HG03558 (cell line): ENCODE measurements around the gene CDADC1.
"Not testable (repeated sequence)": the region's sequence is repeated elsewhere in the genome, so short reads cannot be mapped to it uniquely, and the experiment has no call there.

Experiments
- ATAC-seq: cut with Tn5 transposase; IDR thresholded peaks from one replicate; pipeline ENCODE4 v1.9.1; 2021; ENCODE audit warnings: moderate number of reproducible peaks; ENCODE audit not compliant: unreplicated experiment; ENCODE audit errors: extremely low read depth

The CDADC1 gene

GRCh38 chr13:49292742-49293486 lies 45.2 kb downstream of the CDADC1 start:
- no peak for ATAC-seq

DNA sequence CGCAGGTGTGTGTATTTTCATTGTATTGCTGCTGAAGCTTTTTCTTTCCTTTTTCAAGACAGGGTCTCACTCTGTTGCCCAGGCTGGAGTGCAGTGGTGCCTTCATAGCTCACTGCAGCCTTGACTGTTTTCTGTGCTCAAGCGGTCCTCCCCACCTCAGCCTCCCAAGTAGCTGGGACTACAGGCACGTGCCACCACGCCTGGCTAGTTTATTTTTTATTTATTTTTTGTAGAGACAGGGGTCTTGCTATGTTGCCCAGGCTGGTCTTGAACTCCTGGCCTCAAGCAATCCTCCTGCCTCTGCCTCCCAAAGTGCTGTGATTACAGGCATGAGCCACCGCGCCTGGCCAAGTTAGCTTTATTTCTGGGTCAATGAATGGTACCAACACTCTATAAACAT lies 47.0 kb downstream of the CDADC1 start:
- not testable (repeated sequence) for ATAC-seq

DNA sequence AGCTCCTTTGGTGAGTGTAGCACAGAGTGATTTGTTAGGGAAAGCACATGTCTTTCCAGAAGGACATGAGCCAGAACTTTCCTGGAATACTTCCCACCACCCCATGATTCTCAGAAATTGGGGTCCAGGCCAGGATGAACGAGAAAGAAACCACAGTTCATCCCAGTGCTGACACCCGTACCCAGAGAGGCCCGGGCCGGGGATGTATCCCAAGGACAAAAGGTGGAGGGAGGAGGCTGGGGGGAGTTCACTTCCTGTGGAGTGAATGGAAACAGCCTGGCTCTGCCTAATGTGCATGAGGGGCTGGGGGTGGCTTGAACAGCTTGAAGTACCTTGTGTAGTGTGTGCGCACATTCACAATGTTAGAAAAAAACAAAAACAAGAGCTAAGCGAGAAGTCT lies 47.5 kb downstream of the CDADC1 start:
- no peak for ATAC-seq

DNA sequence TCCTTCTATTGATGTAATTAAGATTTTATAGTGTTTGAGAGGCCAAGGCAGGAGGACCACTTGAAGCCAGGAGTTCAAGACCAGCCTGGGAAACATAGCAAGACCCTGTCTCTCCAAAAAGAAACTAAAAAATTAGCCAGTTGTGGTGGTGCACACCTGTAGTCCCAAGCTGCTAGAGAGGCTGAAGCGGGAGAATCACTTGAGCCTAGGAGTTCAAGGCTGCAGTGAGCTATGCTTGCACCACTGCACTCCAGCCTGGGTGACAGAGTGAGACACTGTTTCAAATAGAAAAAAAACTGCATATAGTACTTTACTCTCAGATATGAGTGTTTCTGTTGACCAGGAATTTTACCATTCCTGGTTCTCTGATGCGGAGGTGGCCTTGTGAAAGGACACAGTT lies 48.9 kb downstream of the CDADC1 start:
- no peak for ATAC-seq

DNA sequence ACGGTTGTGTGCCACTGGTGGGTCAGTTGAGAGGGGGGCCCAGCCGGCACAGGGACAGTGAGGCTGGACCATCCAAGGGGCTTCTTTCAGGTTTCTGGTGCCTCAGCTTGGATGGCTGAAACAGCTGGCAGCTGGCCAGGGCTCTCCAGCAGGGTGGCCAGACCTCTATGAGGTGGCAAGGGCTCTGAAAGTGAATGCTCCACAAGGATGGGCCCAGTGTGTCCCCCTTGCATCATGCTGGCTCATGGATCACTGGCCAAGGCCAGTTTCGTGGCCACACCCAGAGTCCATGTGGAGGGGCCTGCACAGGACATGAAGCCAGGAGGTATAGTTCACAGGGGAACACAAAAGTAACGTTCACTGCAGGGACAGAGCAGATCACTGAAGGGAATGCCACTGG lies 49.6 kb downstream of the CDADC1 start:
- no peak for ATAC-seq

- ATAC-seq = no peak
Measured at GRCh38 chr13:49298416-49298815, 50.7 kb downstream of the CDADC1 start.

GRCh38 chr13:49298903-49299605 lies 51.3 kb downstream of the CDADC1 start:
- ATAC-seq = no peak

- no peak for ATAC-seq
Measured at GRCh38 chr13:49300276-49300675, 52.6 kb downstream of the CDADC1 start.

DNA sequence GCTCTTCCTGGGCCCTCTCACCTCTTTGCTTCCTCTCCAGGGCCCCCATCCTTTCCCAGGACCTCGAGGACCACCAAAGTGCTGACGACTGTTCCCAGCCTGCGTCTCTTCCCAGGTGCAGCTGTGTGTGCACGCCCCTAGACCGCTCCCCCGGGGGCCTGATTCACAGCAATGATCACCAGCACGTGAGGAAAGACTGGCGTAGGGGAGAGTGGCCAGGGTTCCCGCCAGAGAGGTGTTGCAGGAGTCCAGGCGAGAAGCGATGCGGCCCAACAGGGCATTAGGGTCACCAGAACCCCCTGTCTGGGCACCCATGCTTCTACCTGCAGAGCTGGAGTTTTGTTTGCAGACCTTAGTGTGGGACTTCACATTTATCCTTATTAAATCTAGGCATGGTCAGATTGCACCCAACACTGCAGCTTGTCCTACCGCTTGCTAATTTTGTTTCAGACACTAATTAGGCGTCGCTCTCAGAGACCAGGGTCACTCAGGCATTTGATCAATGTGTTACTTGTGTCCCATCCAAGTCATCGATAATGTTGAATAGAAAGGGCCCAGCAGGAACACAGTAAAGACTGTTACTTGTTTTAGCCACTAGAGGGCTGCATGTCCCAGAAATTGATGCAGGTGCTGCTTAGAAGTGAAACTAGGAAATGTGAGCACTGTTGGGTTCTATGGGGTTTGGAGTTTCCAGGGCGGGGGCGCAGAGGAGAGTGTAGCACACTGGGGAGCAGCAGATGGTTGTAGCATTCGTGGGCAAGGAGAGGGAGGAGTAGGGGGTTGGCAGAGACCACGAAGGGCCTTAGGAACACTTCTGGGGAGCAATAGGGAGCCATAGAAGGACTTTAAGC lies 53.2 kb downstream of the CDADC1 start:
- ATAC-seq = no peak

- ATAC-seq = no peak
Measured at GRCh38 chr13:49302222-49302621, 54.5 kb downstream of the CDADC1 start.

- no peak for ATAC-seq
Measured at GRCh38 chr13:49302817-49303216, 55.1 kb downstream of the CDADC1 start.

DNA sequence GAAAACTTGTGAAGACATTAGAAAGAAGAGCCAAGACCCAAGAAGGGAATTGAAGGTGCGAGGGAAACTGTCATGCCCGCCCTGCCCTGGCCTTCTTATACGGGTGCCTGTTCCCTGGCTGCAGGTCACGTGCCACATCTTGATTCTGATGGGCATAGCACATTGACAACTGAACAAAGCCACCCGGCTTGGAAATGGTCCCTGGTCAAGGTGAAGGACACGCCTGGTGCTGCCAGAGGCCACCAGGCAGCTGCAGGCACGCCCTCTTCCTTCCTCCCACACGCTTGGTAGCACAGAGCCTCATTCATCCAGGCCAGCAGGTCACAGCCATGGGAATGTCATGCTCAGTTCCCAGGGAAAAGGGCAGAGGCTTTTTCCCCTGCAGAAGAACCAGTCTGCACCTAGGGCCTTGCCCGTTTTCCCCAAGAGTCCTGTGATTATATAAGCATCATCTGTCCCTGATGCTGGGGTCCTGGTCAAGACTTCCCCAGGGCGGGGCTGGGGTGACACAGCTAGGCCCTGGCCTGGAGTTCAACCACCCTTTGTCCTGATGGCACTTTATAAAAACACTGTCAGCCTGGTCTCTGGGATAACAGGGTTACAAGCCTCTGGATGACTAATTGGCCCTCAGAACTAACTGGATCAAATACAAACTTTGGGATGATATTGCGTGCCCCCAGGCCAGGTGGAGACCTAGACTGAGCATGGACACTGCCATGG lies 56.0 kb downstream of the CDADC1 start:
- no peak for ATAC-seq

- no peak for ATAC-seq
Measured at GRCh38 chr13:49304356-49304755, 56.6 kb downstream of the CDADC1 start.

DNA sequence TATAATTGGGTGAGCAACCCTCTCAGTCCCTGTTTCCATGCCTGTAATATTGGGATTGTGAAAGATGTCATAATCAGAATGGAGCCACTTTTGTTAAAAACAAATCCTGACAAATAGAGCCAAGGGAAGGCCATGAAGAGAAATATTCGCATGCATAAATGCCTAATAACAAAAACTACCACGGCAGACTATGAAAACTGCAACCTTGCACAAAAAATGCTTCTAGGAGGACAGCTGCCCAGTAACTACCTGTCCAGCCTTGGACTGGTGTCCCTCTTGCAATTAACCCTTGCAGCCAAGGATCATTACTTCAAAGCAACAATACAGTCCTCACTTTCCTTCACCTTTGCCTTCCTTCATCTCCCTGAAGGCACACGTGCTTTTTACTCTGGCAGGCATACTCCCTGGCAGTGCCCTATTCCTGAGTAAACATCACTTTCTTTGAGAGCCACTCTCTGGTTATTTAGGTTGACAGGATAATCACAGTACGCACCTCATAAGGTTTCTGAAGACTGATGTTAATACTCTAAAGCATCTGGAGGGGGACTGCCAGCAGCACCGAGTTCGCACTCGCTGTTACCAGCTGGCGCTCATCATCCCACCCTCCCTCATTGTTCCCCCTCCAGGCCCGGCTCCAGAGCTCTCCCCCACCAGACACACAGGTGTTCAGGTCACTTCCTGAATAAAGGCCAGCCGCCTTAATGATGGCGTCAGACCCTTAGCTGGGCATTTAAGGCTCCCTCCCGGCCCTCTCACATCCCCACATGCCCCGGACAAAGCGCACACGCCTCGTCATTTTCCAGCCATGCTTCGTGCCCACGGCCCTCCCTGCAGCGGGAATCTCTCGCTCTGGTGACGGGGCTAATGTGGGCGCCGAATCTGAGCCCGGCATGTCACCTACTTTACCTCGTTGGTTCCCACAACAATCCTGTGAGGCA lies 57.3 kb downstream of the CDADC1 start:
- ATAC-seq = no peak

DNA sequence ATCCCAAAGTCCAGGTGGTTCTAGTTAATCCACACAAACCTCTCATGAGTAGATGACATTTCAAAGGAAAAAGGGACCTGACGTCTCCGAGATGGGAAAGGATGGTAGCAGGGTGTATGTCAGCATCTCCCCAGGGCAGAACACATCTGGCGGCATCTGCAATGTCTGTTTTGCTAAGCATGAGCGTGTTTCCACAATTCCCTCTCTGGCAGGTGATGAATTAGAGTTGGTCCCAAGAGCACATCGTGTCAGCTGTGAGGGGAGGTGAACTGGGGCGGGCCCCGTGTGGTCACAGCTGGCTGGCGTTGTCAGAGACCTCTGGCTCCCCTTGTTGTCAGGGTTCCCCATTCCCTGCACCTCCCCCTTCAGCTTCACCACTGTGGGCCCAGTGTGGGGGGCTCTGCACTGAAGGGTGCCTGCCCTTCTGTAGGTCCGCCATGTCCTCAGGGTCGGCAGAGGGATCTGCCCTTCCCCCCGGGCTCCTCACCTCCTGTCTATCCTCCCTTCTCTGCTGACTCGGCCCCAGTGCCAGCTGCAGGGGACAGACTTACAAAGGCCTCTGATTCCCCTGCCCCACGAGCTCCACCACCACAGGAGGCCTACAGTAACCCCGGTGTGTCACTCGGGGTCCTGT lies 58.2 kb downstream of the CDADC1 start:
- ATAC-seq = no peak

DNA sequence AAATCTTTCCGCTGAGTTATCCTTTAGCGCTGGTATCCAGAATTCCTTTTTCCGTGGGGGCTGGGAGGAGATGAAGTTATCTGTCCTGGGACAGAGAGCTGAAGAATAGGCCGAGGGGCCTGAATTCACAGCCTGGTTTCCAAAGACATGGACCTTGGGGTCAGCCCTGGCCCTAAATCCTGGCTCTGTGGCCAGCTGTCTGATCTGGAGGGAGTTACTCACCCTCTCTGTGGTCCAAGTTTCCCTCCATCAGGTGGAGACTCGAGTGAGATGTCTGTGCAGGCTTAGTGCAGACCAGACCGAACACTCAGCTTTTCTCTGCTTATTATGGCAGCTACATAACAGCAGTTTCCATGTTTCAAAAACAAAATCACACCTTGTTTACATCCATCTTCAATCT lies 59.6 kb downstream of the CDADC1 start:
- no peak for ATAC-seq

DNA sequence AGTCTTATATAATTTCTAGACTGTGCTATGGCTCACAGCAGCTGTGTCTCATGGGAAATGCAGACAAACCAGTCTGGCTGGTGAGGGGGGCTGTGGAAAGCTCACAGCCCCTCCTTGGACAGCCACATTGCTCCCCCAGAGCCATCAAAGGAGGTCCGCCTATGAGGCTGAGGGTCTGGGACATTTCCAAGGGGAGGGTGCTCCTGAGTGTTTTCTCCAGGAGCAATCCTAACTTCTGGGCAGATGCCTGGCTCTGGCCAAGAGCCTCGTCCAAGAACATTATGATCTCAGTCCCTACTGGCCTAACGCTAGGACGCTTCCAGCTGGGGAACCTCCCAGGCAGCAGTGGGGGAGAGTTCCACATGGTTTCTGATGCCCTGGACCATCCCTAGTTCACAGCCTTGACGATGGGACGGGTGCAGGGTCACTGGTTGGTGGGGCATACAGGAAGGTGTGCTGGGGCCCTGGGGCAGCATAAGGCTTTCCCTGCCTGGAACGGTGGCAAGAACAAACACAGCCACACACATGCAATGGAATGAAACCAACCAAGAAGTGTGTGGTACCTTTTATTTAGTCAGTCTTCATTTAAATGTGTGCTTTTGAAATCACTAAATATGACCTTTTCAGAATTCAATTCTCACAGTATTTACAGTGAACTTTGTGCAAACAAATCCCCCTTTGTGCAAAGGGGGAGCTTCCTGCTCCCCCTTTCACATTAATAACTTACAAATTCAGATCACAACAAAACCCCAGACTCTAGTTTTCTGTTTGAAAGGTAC lies 60.6 kb downstream of the CDADC1 start:
- ATAC-seq = no peak

DNA sequence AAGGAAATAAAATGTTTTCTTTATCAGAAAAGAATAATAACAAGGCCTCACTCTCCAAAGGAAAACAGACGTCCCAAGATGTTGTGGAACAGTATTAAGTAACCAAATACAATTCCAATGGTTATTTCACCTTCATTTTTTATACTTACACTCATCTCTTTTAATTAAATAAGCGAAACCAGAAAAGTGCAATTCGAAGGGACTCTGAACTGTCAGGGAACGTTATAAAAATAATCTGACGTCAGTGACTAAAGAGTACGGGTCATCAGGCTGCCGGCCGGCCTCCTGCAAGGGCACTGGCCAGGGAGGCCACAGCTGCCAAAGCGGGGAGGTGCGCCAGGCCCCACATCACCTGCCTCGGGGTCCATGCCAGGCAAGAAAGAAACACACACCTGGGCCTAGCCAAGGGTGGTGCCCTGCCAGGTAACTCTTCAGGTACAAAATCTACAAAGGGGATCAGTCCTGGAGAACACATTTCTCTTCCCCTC lies 61.2 kb downstream of the CDADC1 start:
- no peak for ATAC-seq
